H9 (cell line): ENCODE results near the gene PPIP5K2. TPM values are rescaled to one million over a fixed set of nuclear protein-coding genes. Genes with fewer than 3 reads are reported as not detected.

ENCODE experiments used
- DNase-seq: peaks from one replicate; pipeline ENCODE4 v3.0.0-alpha.2; 2017
- H2AFZ ChIP-seq: one replicate; pipeline ENCODE4 v1.6.1; 2013; ENCODE audit warnings: mild to moderate bottlenecking, low read length, control low read depth, moderate library complexity
- H2AK5ac ChIP-seq: 2 replicates; pipeline ENCODE4 v1.6.1; 2013; ENCODE audit warnings: low read length, control low read depth, mixed read lengths; ENCODE audit not compliant: insufficient read length
- H2BK120ac ChIP-seq: one replicate; pipeline ENCODE4 v1.6.1; 2013; ENCODE audit warnings: low read depth, mild to moderate bottlenecking, low read length, control low read depth, inconsistent platforms; ENCODE audit not compliant: poor library complexity, severe bottlenecking
- H2BK12ac ChIP-seq: 2 replicates; pipeline ENCODE4 v1.6.1; 2013; ENCODE audit warnings: low read length, control low read depth, mixed read lengths, low read depth; ENCODE audit not compliant: insufficient read length
- H2BK15ac ChIP-seq: 2 replicates; pipeline ENCODE4 v1.6.1; 2013; ENCODE audit warnings: low read depth, low read length, control low read depth
- H2BK20ac ChIP-seq: one replicate; pipeline ENCODE4 v1.6.1; 2013; ENCODE audit warnings: low read depth, mild to moderate bottlenecking, low read length, control low read depth, inconsistent platforms; ENCODE audit not compliant: poor library complexity, severe bottlenecking
- H2BK5ac ChIP-seq: 2 replicates; pipeline ENCODE4 v1.6.1; 2013; ENCODE audit warnings: low read length, control low read depth, mixed read lengths; ENCODE audit not compliant: insufficient read length
- H3K14ac ChIP-seq: 2 replicates; pipeline ENCODE4 v1.6.1; 2013; ENCODE audit warnings: low read length, control low read depth; ENCODE audit not compliant: insufficient read depth
- H3K18ac ChIP-seq: 2 replicates; pipeline ENCODE4 v1.6.1; 2013; ENCODE audit warnings: low read depth, mild to moderate bottlenecking, mixed read lengths, low read length, control low read depth; ENCODE audit not compliant: insufficient read length
- H3K23ac ChIP-seq: 2 replicates; pipeline ENCODE4 v1.6.1; 2013; ENCODE audit warnings: low read length, control low read depth, mixed read lengths, low read depth; ENCODE audit not compliant: insufficient read length
- H3K23me2 ChIP-seq: 2 replicates; pipeline ENCODE4 v1.6.1; 2013; ENCODE audit warnings: low read depth, mild to moderate bottlenecking, mixed read lengths, low read length, control low read depth; ENCODE audit not compliant: insufficient read length, poor library complexity, severe bottlenecking
- H3K27ac ChIP-seq: 2 replicates; pipeline ENCODE4 v1.5.1; 2013; ENCODE audit warnings: low read length, control low read depth, mixed read lengths, low read depth; ENCODE audit not compliant: insufficient read length
- H3K27me3 ChIP-seq: 2 replicates; pipeline ENCODE4 v1.6.1; 2013; ENCODE audit warnings: low read length, control low read depth, inconsistent platforms; ENCODE audit not compliant: insufficient read depth
- H3K4ac ChIP-seq: 2 replicates; pipeline ENCODE4 v1.6.1; 2013; ENCODE audit warnings: low read depth, mild to moderate bottlenecking, control low read depth, inconsistent platforms, low read length, moderate library complexity
- H3K4me1 ChIP-seq: 2 replicates; pipeline ENCODE4 v1.6.1; 2013; ENCODE audit warnings: low read length, control low read depth, inconsistent platforms; ENCODE audit not compliant: insufficient read depth
- H3K4me2 ChIP-seq: 2 replicates; pipeline ENCODE4 v1.6.1; 2013; ENCODE audit warnings: low read length, control low read depth, mixed read lengths; ENCODE audit not compliant: insufficient read length, insufficient read depth
- H3K56ac ChIP-seq: 2 replicates; pipeline ENCODE4 v1.6.1; 2013; ENCODE audit warnings: low read depth, mild to moderate bottlenecking, mixed read lengths, low read length, control low read depth; ENCODE audit not compliant: insufficient read length
- H3K79me1 ChIP-seq: 2 replicates; pipeline ENCODE4 v1.6.1; 2013; ENCODE audit warnings: low read depth, mild to moderate bottlenecking, moderate library complexity, low read length, control low read depth, inconsistent platforms; ENCODE audit not compliant: insufficient read depth, poor library complexity, severe bottlenecking
- H3K79me2 ChIP-seq: 2 replicates; pipeline ENCODE4 v1.6.1; 2013; ENCODE audit warnings: low read length, control low read depth, inconsistent platforms; ENCODE audit not compliant: insufficient read depth
- H3K9ac ChIP-seq: 2 replicates; pipeline ENCODE4 v1.6.1; 2013; ENCODE audit warnings: low read length, control low read depth, mixed read lengths; ENCODE audit not compliant: insufficient read length; ENCODE audit errors: extremely low read depth
- H3K9me3 ChIP-seq: one replicate; pipeline ENCODE4 v1.6.1; 2013; ENCODE audit warnings: low read depth, low read length, inconsistent platforms; ENCODE audit not compliant: control insufficient read depth
- H3T11ph ChIP-seq: one replicate; pipeline ENCODE4 v1.6.1; 2013; ENCODE audit warnings: mild to moderate bottlenecking, low read length, control low read depth, inconsistent platforms
- H4K20me1 ChIP-seq: one replicate; pipeline ENCODE4 v1.6.1; 2013; ENCODE audit not compliant: control insufficient read depth, insufficient read length, insufficient read depth
- H4K5ac ChIP-seq: 2 replicates; pipeline ENCODE4 v1.6.1; 2013; ENCODE audit warnings: low read depth, mild to moderate bottlenecking, mixed read lengths, low read length, control low read depth; ENCODE audit not compliant: insufficient read length
- H4K8ac ChIP-seq: replicated peaks from 2 replicates; pipeline ENCODE4 v1.6.1; 2013; ENCODE audit warnings: low read length, control low read depth, mixed read lengths, low read depth; ENCODE audit not compliant: insufficient read length
- H4K91ac ChIP-seq: 2 replicates; pipeline ENCODE4 v1.6.1; 2013; ENCODE audit warnings: low read depth, mild to moderate bottlenecking, moderate library complexity, mixed read lengths, low read length, control low read depth; ENCODE audit not compliant: insufficient read length
- H3K27ac Mint-ChIP-seq, 3 experiments: 2 replicates in 2 of 3; 3 replicates in 1 of 3; pipeline ENCODE4 v1.8.0; 2020 to 2021; ENCODE audit warnings: mixed read lengths in 3 of 3, mild to moderate bottlenecking in 1 of 3, moderate library complexity in 1 of 3
- H3K27me3 Mint-ChIP-seq: 2 replicates; pipeline ENCODE4 v1.8.0; 2021; ENCODE audit warnings: low read depth, mild to moderate bottlenecking, moderate library complexity, mixed read lengths
- H3K36me3 Mint-ChIP-seq, 3 experiments: 2 replicates in 2 of 3; 3 replicates in 1 of 3; pipeline ENCODE4 v1.8.0; 2020 to 2021; ENCODE audit warnings: low read depth in 3 of 3, mixed read lengths in 3 of 3; ENCODE audit not compliant: insufficient read depth in 1 of 3
- H3K4me1 Mint-ChIP-seq, 2 experiments: 2 replicates each; pipeline ENCODE4 v1.8.0; 2020; ENCODE audit warnings: mixed read lengths in 2 of 2
- H3K4me3 Mint-ChIP-seq, 2 experiments: 2 replicates in 1 of 2; 3 replicates in 1 of 2; pipeline ENCODE4 v1.8.0; 2020 to 2021; ENCODE audit warnings: mild to moderate bottlenecking in 2 of 2, mixed read lengths in 2 of 2, moderate library complexity in 1 of 2
- H3K9me3 Mint-ChIP-seq, 2 experiments: 2 replicates in 1 of 2; 3 replicates in 1 of 2; pipeline ENCODE4 v1.8.0; 2020; ENCODE audit warnings: mild to moderate bottlenecking in 2 of 2, mixed read lengths in 2 of 2, moderate library complexity in 1 of 2
- CTCF ChIP-seq: fragments of 200-600 bp; sonication (generic); conservative IDR thresholded peaks from 3 replicates; pipeline ENCODE4 v1.8.0; 2021; ENCODE audit warnings: antibody characterized with exemption, mild to moderate bottlenecking
- WGBS: extraction: QIAGEN DNeasy Blood & Tissue Kit; methylation state at CpG from one replicate; pipeline ENCODE4 v1.1.7; 2013; ENCODE audit warnings: missing lambda C conversion rate, low lambda C conversion rate, mixed read lengths; ENCODE audit not compliant: insufficient read length; ENCODE audit errors: extremely low coverage; 5-methylcytosine and 5-hydroxymethylcytosine counted together
- total RNA-seq: library from RNA; stranded (reverse); gene quantifications from 2 replicates; pipeline ENCODE4 v1.2.1, GENCODE V29; 2021

PPIP5K2 gene
- total RNA-seq, 1 experiment from 2014 or later: 43.8 TPM

DNA sequence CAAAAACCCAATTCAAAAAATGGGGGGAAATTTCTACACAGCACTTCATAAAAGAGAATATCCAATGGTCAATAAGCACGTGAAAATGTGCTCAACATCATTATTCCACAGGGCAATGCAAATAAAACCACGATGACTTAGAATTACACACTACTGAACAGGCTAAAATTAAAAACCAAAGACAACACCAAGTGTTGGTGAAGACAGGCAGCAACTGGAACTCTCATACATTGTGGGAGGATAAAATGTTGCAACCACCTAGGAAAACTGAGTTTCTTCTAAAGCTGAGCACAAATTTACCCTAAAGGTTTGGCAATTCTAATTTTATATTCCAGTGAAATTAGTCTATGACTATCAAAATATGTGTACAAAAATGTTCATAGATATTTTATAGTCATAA lies 9.7 kb upstream of the PPIP5K2 start:
- Histone ChIP-seq H2BK120ac (no peak overlapping the region), H3K4me1 (peaks cover 2% of the 10 kb centered on the region; the same call in 1 of the 2 replicates), H2BK20ac (no peak overlapping the region), H3K9ac (no peak overlapping the region), H4K8ac (no peak overlapping the region), H3K9me3 (no peaks in the 10 kb centered on the region), H3K23me2 (no peaks in the 10 kb centered on the region), H3K79me2 (no peaks in the 10 kb centered on the region), H4K20me1 (no peaks in the 10 kb centered on the region), H3K18ac (no peak overlapping the region), H3K56ac (no peak overlapping the region), H3K4ac (no peak overlapping the region), H3K27ac (no peak overlapping the region), H3K79me1 (no peaks in the 10 kb centered on the region), H2BK15ac (no peak overlapping the region), H3K4me2 (no peak overlapping the region), H2BK5ac (no peak overlapping the region), H2AFZ (no peak overlapping the region), H4K5ac (no peak overlapping the region), H2BK12ac (no peak overlapping the region), H3T11ph (no peak overlapping the region), H3K27me3 (no peaks in the 10 kb centered on the region), H4K91ac (no peak overlapping the region), H2AK5ac (no peak overlapping the region), H3K14ac (no peak overlapping the region), H3K23ac (no peak overlapping the region)
- no peak for DNase-seq
- H3K36me3 Mint-ChIP-seq: peaks cover 0 to 9% (median 2%) of the 10 kb centered on the region in 3 experiments; a peak in 4 of 7 replicates
- H3K9me3 Mint-ChIP-seq: no peaks in the 10 kb centered on the region; a peak in 1 of 5 replicates
- H3K27ac Mint-ChIP-seq: peak overlapping the region in 1 of 3 experiments; percentile 40; a peak in 1 of 7 replicates
- no CpG with 5 or more reads among the region's 2 CpGs for WGBS
- no peaks in the 10 kb centered on the region for H3K27me3 Mint-ChIP-seq
- no peak overlapping the region for H3K4me3 Mint-ChIP-seq
- peaks cover 22 to 32% of the 10 kb centered on the region in 2 experiments for H3K4me1 Mint-ChIP-seq
- TF ChIP-seq CTCF: no peak
